B cell (primary cell): ENCODE results near the gene CNTNAP2. TPM values are rescaled to one million over a fixed set of nuclear protein-coding genes. Genes with fewer than 3 reads are reported as not detected.
A peak's percentile ranks its signal among the peaks of the same experiment; 100 is the strongest.

ENCODE experiments used
- ATAC-seq: fragments of 200-7000 bp; cut with Tn5 transposase; one replicate; pipeline ENCODE4 v1.10.0; 2021; ENCODE audit warnings: low read depth, mild to moderate bottlenecking, moderate number of reproducible peaks, moderate library complexity
- CTCF ChIA-PET: fragments of 350-600 bp; sonication (Branson Sonifier 250); formaldehyde crosslinking; loops from one replicate; lab custom pipeline; 2021; ENCODE audit warnings: antibody characterized with exemption, inconsistent platforms; lab: Charles Lee
- POLR2A ChIA-PET: fragments of 350-600 bp; sonication (Branson Sonifier 250); formaldehyde crosslinking; loops from one replicate; lab custom pipeline; 2021; ENCODE audit warnings: antibody characterized with exemption; lab: Charles Lee
- DNase-seq: peaks from one replicate; pipeline ENCODE4 v3.0.0; 2013
- H2AFZ ChIP-seq: 2 replicates; pipeline ENCODE4 v1.6.1; 2012; ENCODE audit warnings: mild to moderate bottlenecking, low read depth, low read length; ENCODE audit not compliant: insufficient read depth, poor library complexity, severe bottlenecking
- H3K27ac ChIP-seq, 2 donors: 1 replicate in 1 of 2; 2 replicates in 1 of 2; pipeline ENCODE4 v1.5.1; 2012 to 2013; ENCODE audit warnings: low read length in 2 of 2, mild to moderate bottlenecking in 2 of 2, moderate library complexity in 1 of 2
- H3K27me3 ChIP-seq, 4 experiments: fragments of 200-600 bp in 1 of 4; sonication (generic) in 1 of 4; replicated peaks in 1 of 4; 1 replicate in 2 of 4; 2 replicates in 2 of 4; pipeline versions ENCODE4 v1.6.1 to v1.7.0; 2013 to 2016; ENCODE audit warnings: low read length in 3 of 4, mild to moderate bottlenecking in 2 of 4, mixed read lengths in 1 of 4, moderate library complexity in 1 of 4; ENCODE audit not compliant: insufficient read depth in 4 of 4, control insufficient read depth in 3 of 4; ENCODE audit errors: control extremely low read depth in 1 of 4
- H3K36me3 ChIP-seq, 2 experiments: replicated peaks in 1 of 2; 1 replicate in 1 of 2; 2 replicates in 1 of 2; pipeline versions ENCODE4 v1.6.1 to v1.7.1; 2013; ENCODE audit warnings: low read length in 1 of 2; ENCODE audit not compliant: insufficient read depth in 2 of 2, control insufficient read depth in 1 of 2; ENCODE audit errors: control extremely low read depth in 1 of 2, extremely low read depth in 1 of 2
- H3K4me1 ChIP-seq, 2 donors: fragments of 200-600 bp in 1 of 2; sonication (generic) in 1 of 2; 1 replicate in 1 of 2; 2 replicates in 1 of 2; pipeline versions ENCODE4 v1.5.1 to v1.6.1; 2013 to 2017; ENCODE audit warnings: low read length in 2 of 2; ENCODE audit not compliant: control insufficient read depth in 2 of 2, insufficient read depth in 2 of 2
- H3K4me2 ChIP-seq: replicated peaks from 2 replicates; pipeline ENCODE3; 2012; ENCODE audit warnings: mild to moderate bottlenecking, low read depth, low read length; ENCODE audit not compliant: poor library complexity, severe bottlenecking
- H3K4me3 ChIP-seq, 5 experiments: fragments of 200-600 bp in 1 of 5; sonication (generic) in 1 of 5; 1 replicate in 3 of 5; 2 replicates in 2 of 5; pipeline versions ENCODE4 v1.5.1 to v1.7.0; 2011 to 2016; ENCODE audit warnings: low read length in 4 of 5, mild to moderate bottlenecking in 4 of 5, low read depth in 2 of 5, control low read depth in 1 of 5, moderate library complexity in 1 of 5; ENCODE audit not compliant: insufficient read depth in 1 of 5; ENCODE audit errors: control extremely low read depth in 1 of 5, extremely low read depth in 1 of 5
- H3K79me2 ChIP-seq: fragments of 200-600 bp; sonication (generic); one replicate; pipeline ENCODE4 v1.6.0; 2016; ENCODE audit warnings: low read length; ENCODE audit not compliant: control insufficient read depth, insufficient read depth
- H3K9ac ChIP-seq: fragments of 200-600 bp; sonication (generic); 2 replicates; pipeline ENCODE4 v1.6.1; 2017; ENCODE audit warnings: mild to moderate bottlenecking, low read length, moderate library complexity
- H3K9me3 ChIP-seq, 3 donors: one replicate each; pipeline versions ENCODE4 v1.6.1 to v1.7.1; 2013; ENCODE audit warnings: low read length in 2 of 3; ENCODE audit not compliant: control insufficient read depth in 2 of 3, insufficient read depth in 1 of 3; ENCODE audit errors: control extremely low read depth in 1 of 3
- H4K20me1 ChIP-seq: 2 replicates; pipeline ENCODE4 v1.6.0; 2012; ENCODE audit warnings: mild to moderate bottlenecking, low read length; ENCODE audit not compliant: insufficient read depth, control insufficient read depth, poor library complexity, severe bottlenecking
- H3K27ac Mint-ChIP-seq: one replicate; pipeline ENCODE4 v1.8.0; 2021; ENCODE audit warnings: mixed read lengths
- H3K27me3 Mint-ChIP-seq: one replicate; pipeline ENCODE4 v1.8.0; 2021; ENCODE audit warnings: mixed read lengths
- H3K4me1 Mint-ChIP-seq: one replicate; pipeline ENCODE4 v1.8.0; 2021; ENCODE audit warnings: mixed read lengths
- H3K4me3 Mint-ChIP-seq: one replicate; pipeline ENCODE4 v1.8.0; 2021; ENCODE audit warnings: mixed read lengths
- H3K9me3 Mint-ChIP-seq: one replicate; pipeline ENCODE4 v1.8.0; 2022; ENCODE audit warnings: mixed read lengths; ENCODE audit not compliant: insufficient read depth
- CTCF ChIP-seq: fragments of 200-600 bp; IDR thresholded peaks from one replicate; pipeline ENCODE4 v1.8.0; 2022; ENCODE audit warnings: antibody characterized with exemption, mild to moderate bottlenecking
- EZH2 ChIP-seq: IDR thresholded peaks from 2 replicates; pipeline ENCODE4 v1.6.1; 2012; ENCODE audit warnings: borderline replicate concordance, low read depth, mild to moderate bottlenecking, moderate library complexity, low read length; ENCODE audit not compliant: insufficient read depth, poor library complexity, severe bottlenecking
- WGBS: methylation state at CpG from one replicate; pipeline ENCODE4 v1.1.5; 2013; ENCODE audit warnings: missing lambda C conversion rate; ENCODE audit not compliant: insufficient coverage; 5-methylcytosine and 5-hydroxymethylcytosine counted together
- intact Hi-C: fragments of 100-400 bp; cut with micrococcal nuclease; formaldehyde crosslinking; loops from one replicate; pipeline ENCODE4 v1.10.0; 2022
- polyA plus RNA-seq: library from polyadenylated mRNA; depleted of rRNA; stranded (reverse); fragments of >200 nt; gene quantifications from 2 replicates; pipeline ENCODE4 v1.2.3, GENCODE V29; 2012
- total RNA-seq, 2 donors: library from RNA; stranded (reverse); fragments of 120-200 nt in 1 of 2; gene quantifications; 1 replicate in 1 of 2; 2 replicates in 1 of 2; pipeline versions ENCODE4 v1.2.3 to v1.2.4, GENCODE V29; 2013 to 2022

The CNTNAP2 gene
- total and polyA plus RNA-seq, 2 donors (not counting 1 experiment from before 2014, with no cell fraction given), result 7.4 to 16.6 TPM

DNA sequence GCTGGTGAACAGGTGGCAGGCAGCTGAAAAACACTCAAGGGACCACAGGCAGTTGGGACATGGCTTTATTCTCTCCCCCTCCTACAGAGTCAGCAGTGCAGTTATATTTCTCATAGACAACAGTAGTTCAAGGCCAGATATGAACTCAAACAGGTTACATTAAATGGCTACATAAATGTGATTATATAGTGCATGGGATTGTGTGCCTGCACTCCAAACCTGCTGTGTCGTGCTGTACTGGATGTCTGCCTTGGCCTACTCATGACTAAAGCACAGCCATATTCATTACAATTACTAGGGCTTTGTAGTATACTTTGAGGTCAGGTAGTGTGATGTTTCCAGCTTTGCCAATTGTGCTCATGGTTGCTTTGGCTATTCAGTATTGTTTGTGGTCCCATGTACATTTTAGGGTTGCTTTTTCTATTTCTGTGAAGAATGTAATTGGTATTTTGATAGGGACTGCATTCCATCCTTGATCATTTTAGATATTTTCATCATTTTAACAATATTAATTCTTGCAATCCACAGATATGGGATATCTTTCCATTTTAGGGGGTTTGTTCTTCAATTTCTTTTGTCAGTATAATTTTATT lies 393.6 kb downstream of the CNTNAP2 start:
- ChIA-PET POLR2A (no interaction called here), CTCF (no interaction called here)
- H3K4me2 ChIP-seq, result no peak overlapping the region
- ATAC-seq (no peak), DNase-seq (peak; percentile 22)
- H3K36me3 ChIP-seq, result no peaks in the 10 kb centered on the region
- H3K27ac ChIP-seq, result no peak overlapping the region
- TF ChIP-seq EZH2 (no peak), CTCF (no peak)
- peaks cover 0 to 38% (median 21%) of the 10 kb centered on the region in 3 donors for H3K9me3 ChIP-seq
- peaks cover 5% of the 10 kb centered on the region for H3K9me3 Mint-ChIP-seq
- H3K27me3 ChIP-seq, result no peaks in the 10 kb centered on the region
- H3K4me3 Mint-ChIP-seq, result no peak overlapping the region
- no peak overlapping the region for H2AFZ ChIP-seq
- intact Hi-C loops, result no loop called here
- no peaks in the 10 kb centered on the region for H4K20me1 ChIP-seq
- H3K4me3 ChIP-seq, result no peak overlapping the region
- no peaks in the 10 kb centered on the region for H3K27me3 Mint-ChIP-seq
- no peak overlapping the region for H3K27ac Mint-ChIP-seq
- H3K9ac ChIP-seq, result no peak overlapping the region
- H3K4me1 Mint-ChIP-seq, result no peaks in the 10 kb centered on the region
- no CpG with 5 or more reads among the region's 1 CpG for WGBS
- H3K79me2 ChIP-seq, result no peaks in the 10 kb centered on the region
- no peaks in the 10 kb centered on the region for H3K4me1 ChIP-seq

GRCh38 chr7:146514304-146514703 lies 397.7 kb downstream of the CNTNAP2 start:
- CTCF ChIA-PET, result no interaction called here
- WGBS, result no CpG with 5 or more reads among the region's 1 CpG
- intact Hi-C loops, result no loop called here

More at GRCh38 chr7:146514304-146514703, 397.7 kb downstream of the CNTNAP2 start:
- no peaks in the 10 kb centered on the region for H3K36me3 ChIP-seq
- ATAC-seq, result no peak
- no peaks in the 10 kb centered on the region for H3K79me2 ChIP-seq
- DNase-seq, result no peak
- H3K9me3 Mint-ChIP-seq, result peaks cover 10% of the 10 kb centered on the region
- no peak overlapping the region for H3K27ac Mint-ChIP-seq
- H3K27me3 ChIP-seq, result no peaks in the 10 kb centered on the region
- POLR2A ChIA-PET, result no interaction called here
- H3K27me3 Mint-ChIP-seq, result no peaks in the 10 kb centered on the region
- H2AFZ ChIP-seq, result no peak overlapping the region
- H3K4me3 ChIP-seq, result no peak overlapping the region
- H4K20me1 ChIP-seq, result no peaks in the 10 kb centered on the region
- no peak overlapping the region for H3K27ac ChIP-seq
- peaks cover 0 to 21% (median 14%) of the 10 kb centered on the region in 3 donors for H3K9me3 ChIP-seq
- no peak overlapping the region for H3K4me2 ChIP-seq
- H3K4me1 Mint-ChIP-seq, result no peaks in the 10 kb centered on the region
- TF ChIP-seq EZH2 (no peak), CTCF (no peak)
- no peak overlapping the region for H3K4me3 Mint-ChIP-seq
- H3K4me1 ChIP-seq, result no peaks in the 10 kb centered on the region
- no peak overlapping the region for H3K9ac ChIP-seq
